ENCODE results near the gene NAA40. TPM values are rescaled to one million over a fixed set of nuclear protein-coding genes. Genes with fewer than 3 reads are reported as not detected.

Gene NAA40
- total RNA-seq, 1 experiment from 2014 or later, result 44.9 TPM

DNA sequence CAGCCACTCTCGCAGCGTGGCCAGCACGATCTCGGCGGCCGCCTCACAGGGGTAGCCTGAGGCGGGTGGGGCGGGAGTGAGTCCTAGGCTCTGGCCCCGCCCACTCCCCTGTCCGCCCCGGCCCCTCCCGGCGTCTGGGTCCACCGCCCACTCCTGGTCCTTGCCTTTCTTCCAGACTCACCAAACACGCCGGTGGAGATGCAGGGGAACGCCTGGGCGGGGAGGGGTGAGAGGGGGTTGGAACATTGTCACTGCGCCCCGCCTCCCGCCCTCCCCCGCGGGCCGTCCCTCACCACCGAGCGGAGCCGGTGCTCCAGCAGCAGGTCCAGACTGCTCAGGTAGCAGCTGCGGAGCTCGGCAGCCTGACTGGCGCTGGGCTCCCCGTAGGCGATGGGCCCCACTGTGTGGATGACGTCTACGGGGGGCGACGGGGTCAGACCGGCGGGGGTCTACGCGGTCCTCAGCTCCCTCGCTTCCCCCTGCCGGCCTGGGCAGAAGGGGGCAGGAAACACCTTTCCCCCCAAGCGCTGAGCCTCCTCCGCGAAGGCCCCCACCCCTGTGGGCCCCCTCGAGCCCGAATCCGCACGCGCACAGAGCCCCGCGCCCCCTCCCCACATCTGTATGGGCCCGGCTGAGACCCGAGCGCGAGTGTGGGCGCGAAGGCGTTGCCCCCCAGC is 60.7 kb downstream of the NAA40 start:
- Mint-ChIP-seq H3K4me1 (ENCODE audit: low read depth, unreplicated experiment) (peaks cover 11% of the 10 kb centered on the region), H3K9me3 (ENCODE audit: low read depth, unreplicated experiment) (no peaks in the 10 kb centered on the region), H3K4me3 (ENCODE audit: low read depth, unreplicated experiment) (no peak overlapping the region), H3K27me3 (ENCODE audit: unreplicated experiment) (no peaks in the 10 kb centered on the region), H3K27ac (ENCODE audit: unreplicated experiment) (no peak overlapping the region), H3K36me3 (ENCODE audit: insufficient read depth, unreplicated experiment) (peaks cover 51% of the 10 kb centered on the region)
- DNase-seq, result no peak
- TF ChIP-seq, protein P1, sequence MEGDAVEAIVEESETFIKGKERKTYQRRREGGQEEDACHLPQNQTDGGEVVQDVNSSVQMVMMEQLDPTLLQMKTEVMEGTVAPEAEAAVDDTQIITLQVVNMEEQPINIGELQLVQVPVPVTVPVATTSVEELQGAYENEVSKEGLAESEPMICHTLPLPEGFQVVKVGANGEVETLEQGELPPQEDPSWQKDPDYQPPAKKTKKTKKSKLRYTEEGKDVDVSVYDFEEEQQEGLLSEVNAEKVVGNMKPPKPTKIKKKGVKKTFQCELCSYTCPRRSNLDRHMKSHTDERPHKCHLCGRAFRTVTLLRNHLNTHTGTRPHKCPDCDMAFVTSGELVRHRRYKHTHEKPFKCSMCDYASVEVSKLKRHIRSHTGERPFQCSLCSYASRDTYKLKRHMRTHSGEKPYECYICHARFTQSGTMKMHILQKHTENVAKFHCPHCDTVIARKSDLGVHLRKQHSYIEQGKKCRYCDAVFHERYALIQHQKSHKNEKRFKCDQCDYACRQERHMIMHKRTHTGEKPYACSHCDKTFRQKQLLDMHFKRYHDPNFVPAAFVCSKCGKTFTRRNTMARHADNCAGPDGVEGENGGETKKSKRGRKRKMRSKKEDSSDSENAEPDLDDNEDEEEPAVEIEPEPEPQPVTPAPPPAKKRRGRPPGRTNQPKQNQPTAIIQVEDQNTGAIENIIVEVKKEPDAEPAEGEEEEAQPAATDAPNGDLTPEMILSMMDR (IDR thresholded peaks at IDR 0.05; ENCODE audit: unreplicated experiment), result no peak
- CTCF ChIA-PET, result no interaction called here
- BruUV-seq (replicated peaks), result no TSS peak
- intact Hi-C loops (cut with micrococcal nuclease; ENCODE audit: unreplicated experiment), result no loop called here

DNA sequence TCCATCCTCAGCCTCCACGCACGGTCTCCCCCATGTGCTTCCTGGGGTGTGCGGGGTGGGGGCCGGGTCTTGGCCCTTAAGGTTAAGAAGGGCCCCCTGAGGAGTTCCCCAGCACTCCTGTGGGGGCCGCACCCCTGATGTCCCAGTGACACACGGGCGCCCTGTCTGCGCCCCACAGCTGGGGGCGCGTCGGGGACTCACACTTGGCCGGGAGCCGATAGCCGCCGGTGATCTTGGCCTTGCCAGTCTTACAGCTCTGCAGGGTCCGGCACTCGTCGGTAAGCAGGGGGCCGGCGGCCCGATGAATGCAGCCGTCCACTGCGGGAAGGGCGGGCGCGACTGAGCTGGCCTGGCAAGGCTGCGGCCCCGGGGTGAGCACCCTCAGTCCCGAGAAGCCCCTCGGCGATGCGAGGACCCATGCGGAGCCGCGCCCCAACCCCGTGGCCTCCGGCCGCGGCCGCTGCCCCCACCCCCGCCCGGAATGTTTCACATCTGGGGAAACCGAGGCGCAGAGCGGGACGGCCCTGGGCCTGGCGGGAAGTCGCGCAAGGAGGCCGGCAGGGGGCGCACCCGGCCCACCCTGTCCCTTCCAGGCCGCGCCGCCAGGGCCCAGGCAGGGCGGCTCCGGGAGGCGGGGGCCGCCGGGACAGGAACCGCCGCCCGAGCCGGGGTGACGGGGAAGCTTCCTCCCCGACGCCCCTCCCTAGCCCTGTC is 61.4 kb downstream of the NAA40 start:
- TF ChIP-seq, protein P1 (IDR thresholded peaks at IDR 0.05; ENCODE audit: unreplicated experiment), result no peak
- DNase-seq, result no peak

DNA sequence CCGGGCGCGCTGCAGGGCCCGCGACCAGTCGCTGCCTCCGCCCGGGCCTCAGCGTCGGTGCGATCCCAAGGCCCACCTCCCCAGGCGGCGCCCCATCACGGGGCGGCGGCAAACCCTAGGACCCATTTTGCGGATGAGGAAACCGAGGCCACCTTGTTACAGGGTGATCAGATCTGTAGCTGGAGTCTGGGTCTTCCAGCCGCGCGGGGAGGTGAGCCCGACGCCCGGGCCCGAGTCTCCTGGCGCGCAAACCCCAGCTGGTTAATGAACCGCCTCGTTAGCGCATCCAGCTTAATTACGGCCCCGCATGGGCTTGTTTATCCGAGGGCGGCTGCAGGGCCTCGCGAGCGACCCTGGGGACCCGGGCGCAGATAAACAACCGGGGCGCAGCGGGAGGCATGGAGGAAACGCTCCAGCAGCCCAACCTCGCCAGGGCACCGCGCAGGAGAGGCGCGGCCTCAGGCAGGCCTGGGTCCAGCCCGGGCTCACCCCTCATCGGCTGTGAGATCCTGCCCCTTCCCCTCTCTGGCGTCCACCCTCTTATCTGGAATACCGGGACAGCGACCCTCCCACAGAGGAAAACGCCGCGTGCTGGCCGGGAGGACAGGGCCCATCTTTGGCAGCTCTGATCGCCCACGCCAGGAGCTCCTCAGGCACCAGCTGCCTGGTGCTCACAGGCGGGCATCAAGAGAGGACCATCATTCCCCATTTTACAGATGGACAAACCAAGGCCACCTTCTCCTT is 62.1 kb downstream of the NAA40 start:
- no peaks in the 10 kb centered on the region for H3K9me3 Mint-ChIP-seq (ENCODE audit: low read depth, unreplicated experiment)
- intact Hi-C loops (cut with micrococcal nuclease; ENCODE audit: unreplicated experiment), result no loop called here
- TF ChIP-seq, protein P1 (IDR thresholded peaks at IDR 0.05; ENCODE audit: unreplicated experiment), result no peak
- peaks cover 11% of the 10 kb centered on the region for H3K4me1 Mint-ChIP-seq (ENCODE audit: low read depth, unreplicated experiment)
- no peaks in the 10 kb centered on the region for H3K27me3 Mint-ChIP-seq (ENCODE audit: unreplicated experiment)
- peaks cover 48% of the 10 kb centered on the region for H3K36me3 Mint-ChIP-seq (ENCODE audit: insufficient read depth, unreplicated experiment)
- DNase-seq, result no peak
- CTCF ChIA-PET, result interaction anchor here (0.6 to 0.9 kb wide), 2 partner anchors 14 to 132 kb away, joined by 5 read pairs; no protein-coding TSS in a partner anchor
- BruUV-seq (replicated peaks), result no TSS peak
- no peak overlapping the region for H3K4me3 Mint-ChIP-seq (ENCODE audit: low read depth, unreplicated experiment)
- H3K27ac Mint-ChIP-seq (ENCODE audit: unreplicated experiment), result no peak overlapping the region

More for the DNA sequence above, 61.4 kb downstream of the NAA40 start:
- peaks cover 48% of the 10 kb centered on the region for H3K36me3 Mint-ChIP-seq (ENCODE audit: insufficient read depth, unreplicated experiment)
- H3K27ac Mint-ChIP-seq (ENCODE audit: unreplicated experiment), result no peak overlapping the region
- peaks cover 11% of the 10 kb centered on the region for H3K4me1 Mint-ChIP-seq (ENCODE audit: low read depth, unreplicated experiment)
- H3K4me3 Mint-ChIP-seq (ENCODE audit: low read depth, unreplicated experiment), result no peak overlapping the region
- no peaks in the 10 kb centered on the region for H3K9me3 Mint-ChIP-seq (ENCODE audit: low read depth, unreplicated experiment)
- no peaks in the 10 kb centered on the region for H3K27me3 Mint-ChIP-seq (ENCODE audit: unreplicated experiment)
- CTCF ChIA-PET, result interaction anchor here (0.9 kb wide), 1 partner anchor 15 kb away, joined by 5 read pairs; no protein-coding TSS in a partner anchor
- intact Hi-C loops (cut with micrococcal nuclease; ENCODE audit: unreplicated experiment), result no loop called here
- no TSS peak for BruUV-seq (replicated peaks)

Data from Calu3 (cell line).